Kidney epithelial cell (primary cell): ENCODE data around the gene NSDHL. TPM values are rescaled to one million over a fixed set of nuclear protein-coding genes. Genes with fewer than 3 reads are reported as not detected.

Experiments
- DNase-seq: peaks from one replicate; pipeline ENCODE4 v3.0.0-alpha.2; 2010; ENCODE audit warnings: low read depth
- H3K27me3 ChIP-seq: 2 replicates; pipeline ENCODE4 v1.6.0; 2011; ENCODE audit warnings: low read length; ENCODE audit not compliant: control insufficient read depth, insufficient read depth
- H3K36me3 ChIP-seq: 2 replicates; pipeline ENCODE4 v1.5.1; 2011; ENCODE audit warnings: low read length; ENCODE audit not compliant: control insufficient read depth, insufficient read depth
- H3K4me3 ChIP-seq: 2 replicates; pipeline ENCODE4 v1.5.1; 2011; ENCODE audit warnings: low read depth, mild to moderate bottlenecking, control low read depth, low read length
- total RNA-seq: library from RNA; depleted of rRNA; stranded (reverse); fragments of >200 nt; gene quantifications from 2 replicates; pipeline ENCODE4 v1.2.3, GENCODE V29; 2015
- TF ChIP-seq, protein P1 (sequence below): IDR thresholded peaks from 2 replicates; pipeline ENCODE4 v1.5.1; 2011; ENCODE audit warnings: mild to moderate bottlenecking, moderate library complexity, low read length, control low read depth, inconsistent platforms; ENCODE audit not compliant: insufficient read depth, poor library complexity, severe bottlenecking

Gene NSDHL
- total RNA-seq, 1 donor from 2014 or later = 31.3 TPM

DNA sequence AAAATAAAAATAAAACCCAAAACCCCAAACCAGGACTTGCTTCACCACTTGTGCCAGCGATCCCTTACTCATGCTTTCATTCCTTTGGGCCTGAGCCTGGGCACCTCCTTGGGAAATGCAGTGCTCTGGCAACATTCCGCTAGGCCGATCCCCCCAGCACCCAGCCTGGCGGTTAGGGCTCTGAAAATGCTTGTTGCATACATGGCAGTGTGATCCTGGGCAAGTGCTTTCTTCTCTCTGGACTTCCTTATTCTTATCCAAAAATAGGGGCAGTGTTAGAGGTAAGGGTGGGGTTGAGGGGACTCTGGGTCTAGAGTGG, 71.6 kb downstream of the NSDHL start:
- H3K4me3 ChIP-seq = no peak overlapping the region
- H3K36me3 ChIP-seq = no peaks in the 10 kb centered on the region
- H3K27me3 ChIP-seq = no peaks in the 10 kb centered on the region
- no peak for DNase-seq
- TF ChIP-seq, protein P1, sequence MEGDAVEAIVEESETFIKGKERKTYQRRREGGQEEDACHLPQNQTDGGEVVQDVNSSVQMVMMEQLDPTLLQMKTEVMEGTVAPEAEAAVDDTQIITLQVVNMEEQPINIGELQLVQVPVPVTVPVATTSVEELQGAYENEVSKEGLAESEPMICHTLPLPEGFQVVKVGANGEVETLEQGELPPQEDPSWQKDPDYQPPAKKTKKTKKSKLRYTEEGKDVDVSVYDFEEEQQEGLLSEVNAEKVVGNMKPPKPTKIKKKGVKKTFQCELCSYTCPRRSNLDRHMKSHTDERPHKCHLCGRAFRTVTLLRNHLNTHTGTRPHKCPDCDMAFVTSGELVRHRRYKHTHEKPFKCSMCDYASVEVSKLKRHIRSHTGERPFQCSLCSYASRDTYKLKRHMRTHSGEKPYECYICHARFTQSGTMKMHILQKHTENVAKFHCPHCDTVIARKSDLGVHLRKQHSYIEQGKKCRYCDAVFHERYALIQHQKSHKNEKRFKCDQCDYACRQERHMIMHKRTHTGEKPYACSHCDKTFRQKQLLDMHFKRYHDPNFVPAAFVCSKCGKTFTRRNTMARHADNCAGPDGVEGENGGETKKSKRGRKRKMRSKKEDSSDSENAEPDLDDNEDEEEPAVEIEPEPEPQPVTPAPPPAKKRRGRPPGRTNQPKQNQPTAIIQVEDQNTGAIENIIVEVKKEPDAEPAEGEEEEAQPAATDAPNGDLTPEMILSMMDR = no peak

DNA sequence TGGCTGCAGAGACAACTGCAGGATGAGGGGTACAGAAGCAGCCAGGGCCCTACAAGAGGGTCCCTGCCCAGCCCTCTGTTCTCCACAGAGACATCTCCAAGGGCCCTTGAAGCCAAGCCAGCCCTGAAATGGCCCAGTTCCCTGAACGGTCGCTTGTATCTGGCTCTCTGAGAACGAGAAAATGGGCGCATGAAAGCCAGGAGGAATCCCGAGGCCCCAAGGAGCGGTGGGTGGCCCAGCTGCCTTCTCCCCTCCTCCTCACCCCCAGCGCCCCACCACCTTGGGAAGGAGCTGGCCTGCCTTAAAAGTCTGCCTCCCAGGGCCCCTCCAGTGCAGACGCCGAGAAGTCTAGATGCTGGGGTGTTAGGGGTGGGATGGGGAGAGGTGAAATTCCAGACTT, 72.7 kb downstream of the NSDHL start:
- TF ChIP-seq, protein P1 = no peak
- DNase-seq = no peak

DNA sequence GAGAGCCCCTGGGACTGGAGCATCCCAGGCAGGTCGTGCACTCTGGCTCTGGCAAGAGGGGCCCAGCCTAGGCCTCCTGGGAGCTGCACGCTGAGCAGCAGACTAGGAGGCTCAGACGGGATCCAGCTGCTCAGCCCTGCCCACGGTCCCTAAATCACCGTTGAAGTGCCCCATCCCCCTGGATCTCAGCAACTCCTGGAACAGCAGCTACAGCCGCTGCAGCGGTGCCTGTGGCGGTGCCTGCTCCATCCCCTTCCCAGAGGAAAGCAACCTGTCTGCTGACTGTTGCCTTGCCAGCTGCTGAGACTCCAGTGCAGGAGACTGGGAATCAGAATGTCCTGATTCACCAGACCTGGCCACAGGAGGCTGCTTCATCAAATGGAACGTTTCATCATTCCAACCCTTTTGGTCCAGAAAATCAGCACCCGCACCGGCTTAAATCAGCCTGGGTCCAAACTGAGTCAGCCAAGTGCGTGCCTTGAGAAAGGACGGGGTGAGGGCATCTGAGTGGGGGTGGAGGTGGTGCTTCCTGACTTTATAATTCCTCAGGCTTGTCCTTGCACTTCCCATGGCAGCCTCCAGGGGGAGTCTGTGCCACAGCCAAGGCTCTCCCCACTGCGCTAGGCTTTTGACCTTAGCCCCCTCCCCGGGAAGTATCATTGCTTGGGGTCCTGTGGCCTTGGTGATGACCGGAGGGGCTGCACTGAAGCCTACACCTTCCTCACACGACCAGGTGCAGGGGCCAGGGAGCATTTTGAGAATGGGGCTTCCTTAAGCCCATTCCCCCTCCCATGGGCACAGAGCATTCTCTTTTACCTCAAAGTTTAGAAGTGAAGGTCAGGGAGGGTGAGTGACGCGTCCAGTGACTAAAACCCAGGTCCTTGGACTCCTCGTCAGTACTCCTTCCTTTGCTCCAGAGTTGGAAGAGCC, 73.6 kb downstream of the NSDHL start:
- DNase-seq = peak; percentile 19
- Histone ChIP-seq H3K27me3 (no peaks in the 10 kb centered on the region), H3K4me3 (no peak overlapping the region), H3K36me3 (no peaks in the 10 kb centered on the region)
- TF ChIP-seq, protein P1 = peak; percentile 72

More for the DNA sequence above, 72.7 kb downstream of the NSDHL start:
- H3K27me3 ChIP-seq = no peaks in the 10 kb centered on the region
- H3K4me3 ChIP-seq = no peak overlapping the region
- no peaks in the 10 kb centered on the region for H3K36me3 ChIP-seq

GRCh38 chrX:152905081-152905420, 74.2 kb downstream of the NSDHL start:
- TF ChIP-seq, protein P1 = no peak
- DNase-seq = no peak
- Histone ChIP-seq H3K36me3 (no peaks in the 10 kb centered on the region), H3K4me3 (no peak overlapping the region), H3K27me3 (no peaks in the 10 kb centered on the region)

- peak; percentile 45 for DNase-seq
- Histone ChIP-seq H3K36me3 (no peaks in the 10 kb centered on the region), H3K27me3 (no peaks in the 10 kb centered on the region), H3K4me3 (no peak overlapping the region)
- TF ChIP-seq, protein P1 = no peak
Observed at GRCh38 chrX:152907084-152907651, 76.3 kb downstream of the NSDHL start.
